ENCODE measurements around the gene VAMP4. TPM values are rescaled to one million over a fixed set of nuclear protein-coding genes. Genes with fewer than 3 reads are reported as not detected.

The VAMP4 gene
- total RNA-seq, 5 donors from 2014 or later (not counting 1 experiment from before 2014, with no cell fraction given), result 17.8 to 39.9 (median 33.9) TPM

DNA sequence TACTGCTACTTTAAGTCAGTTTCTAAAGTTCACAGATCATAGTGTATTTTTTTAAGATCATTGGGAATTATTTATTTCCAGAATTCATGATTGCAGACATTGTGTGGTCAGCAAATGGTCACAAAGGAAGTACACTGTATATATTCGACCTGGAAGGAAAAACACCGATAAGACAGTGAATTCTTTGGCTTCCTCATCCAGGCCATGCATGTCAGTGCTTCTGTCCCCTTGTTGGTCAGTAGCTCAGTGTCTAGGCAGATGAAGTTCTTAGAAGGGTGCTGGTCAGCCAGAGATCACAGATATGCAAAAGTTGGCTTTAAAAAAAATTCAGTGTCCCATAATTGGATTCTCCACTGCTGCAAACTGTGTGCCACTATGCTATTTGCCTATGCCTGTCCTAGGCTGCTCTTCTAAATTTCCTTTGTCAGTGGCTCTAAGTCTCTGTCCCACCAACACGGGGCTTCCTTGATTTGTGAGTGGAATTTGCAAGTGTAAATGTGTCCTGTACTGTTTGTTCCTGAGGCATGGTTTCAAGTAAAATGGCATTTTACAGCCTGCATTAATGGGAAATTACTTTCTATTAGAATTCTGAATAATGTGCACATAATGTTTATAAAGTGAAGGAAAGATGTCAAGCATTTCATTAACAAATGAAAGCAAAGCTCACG lies 12.0 kb upstream of the VAMP4 start:
- ChIA-PET POLR2A (no interaction called here), CTCF (no interaction called here)
- H3K4me1 ChIP-seq (ENCODE audit: control insufficient read depth in 1 of 2, extremely low read depth in 1 of 2, insufficient read depth in 2 of 2, low read length in 2 of 2), result no peaks in the 10 kb centered on the region
- no peaks in the 10 kb centered on the region for H3K9me3 ChIP-seq
- Mint-ChIP-seq H3K36me3 (no peaks in the 10 kb centered on the region), H3K27ac (no peak overlapping the region), H3K4me3 (no peak overlapping the region), H3K4me1 (no peaks in the 10 kb centered on the region), H3K27me3 (peaks cover 4 to 5% of the 10 kb centered on the region in 2 donors), H3K9me3 (no peaks in the 10 kb centered on the region)
- DNase-seq (no peak), ATAC-seq (replicated peaks in 1 of 4) (no peak)
- WGBS (ENCODE audit: insufficient coverage), result 95% methylated on average over 3 of the region's 4 CpGs
- H3K4me3 ChIP-seq (ENCODE audit: control insufficient read depth in 1 of 2, extremely low read depth in 1 of 2, low read length in 1 of 2), result no peak overlapping the region
- peaks cover 0 to 4% of the 10 kb centered on the region in 2 experiments for H3K27me3 ChIP-seq (replicated peaks in 1 of 2; ENCODE audit: control insufficient read depth in 2 of 2, extremely low read depth in 1 of 2, insufficient read depth in 2 of 2, low read length in 1 of 2)
- no peak overlapping the region for H3K27ac ChIP-seq (ENCODE audit: low read length)
- H3K36me3 ChIP-seq (ENCODE audit: control insufficient read depth in 2 of 2, extremely low read depth in 1 of 2, insufficient read depth in 1 of 2, low read length in 1 of 2), result no peaks in the 10 kb centered on the region

DNA sequence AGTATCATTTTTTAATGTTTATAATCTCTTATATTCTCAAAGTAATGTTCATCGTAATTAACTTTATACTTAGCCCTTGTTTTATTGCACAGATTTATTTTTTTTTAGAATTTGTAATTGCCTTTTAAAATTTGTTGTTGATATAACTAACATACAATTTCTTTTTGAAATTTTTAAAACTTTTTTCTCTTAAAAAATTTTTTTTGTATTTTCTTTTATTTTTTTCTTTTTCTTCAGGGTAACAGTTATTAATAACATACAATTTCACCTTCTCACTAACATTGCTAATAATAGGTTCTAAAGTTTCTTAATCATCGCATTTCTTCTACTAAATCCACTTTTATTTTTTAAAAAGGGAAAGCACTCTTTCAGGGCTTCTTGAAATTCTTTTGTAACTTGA lies 11.3 kb upstream of the VAMP4 start:
- no peak overlapping the region for H3K27ac Mint-ChIP-seq

GRCh38 chr1:171751221-171751620 lies 9.4 kb upstream of the VAMP4 start:
- ChIA-PET CTCF (no interaction called here), POLR2A (no interaction called here)
- no peaks in the 10 kb centered on the region for H3K9me3 Mint-ChIP-seq

More for the DNA sequence above, 11.3 kb upstream of the VAMP4 start:
- H3K27me3 ChIP-seq (replicated peaks in 1 of 2; ENCODE audit: control insufficient read depth in 2 of 2, extremely low read depth in 1 of 2, insufficient read depth in 2 of 2, low read length in 1 of 2), result peaks cover 0 to 4% of the 10 kb centered on the region in 2 experiments
- DNase-seq, result no peak
- Mint-ChIP-seq H3K36me3 (no peaks in the 10 kb centered on the region), H3K4me1 (no peaks in the 10 kb centered on the region), H3K4me3 (no peak overlapping the region), H3K27me3 (peaks cover 4 to 5% of the 10 kb centered on the region in 2 donors), H3K9me3 (no peaks in the 10 kb centered on the region)
- WGBS (ENCODE audit: insufficient coverage), result no CpG with 5 or more reads among the region's 2 CpGs
- no peak for ATAC-seq (replicated peaks in 1 of 4)
- no peaks in the 10 kb centered on the region for H3K4me1 ChIP-seq (ENCODE audit: control insufficient read depth in 1 of 2, extremely low read depth in 1 of 2, insufficient read depth in 2 of 2, low read length in 2 of 2)
- no peak overlapping the region for H3K4me3 ChIP-seq (ENCODE audit: control insufficient read depth in 1 of 2, extremely low read depth in 1 of 2, low read length in 1 of 2)
- CTCF ChIA-PET, result no interaction called here
- POLR2A ChIA-PET, result no interaction called here
- no peaks in the 10 kb centered on the region for H3K9me3 ChIP-seq
- no peaks in the 10 kb centered on the region for H3K36me3 ChIP-seq (ENCODE audit: control insufficient read depth in 2 of 2, extremely low read depth in 1 of 2, insufficient read depth in 1 of 2, low read length in 1 of 2)
- no peak overlapping the region for H3K27ac ChIP-seq (ENCODE audit: low read length)

DNA sequence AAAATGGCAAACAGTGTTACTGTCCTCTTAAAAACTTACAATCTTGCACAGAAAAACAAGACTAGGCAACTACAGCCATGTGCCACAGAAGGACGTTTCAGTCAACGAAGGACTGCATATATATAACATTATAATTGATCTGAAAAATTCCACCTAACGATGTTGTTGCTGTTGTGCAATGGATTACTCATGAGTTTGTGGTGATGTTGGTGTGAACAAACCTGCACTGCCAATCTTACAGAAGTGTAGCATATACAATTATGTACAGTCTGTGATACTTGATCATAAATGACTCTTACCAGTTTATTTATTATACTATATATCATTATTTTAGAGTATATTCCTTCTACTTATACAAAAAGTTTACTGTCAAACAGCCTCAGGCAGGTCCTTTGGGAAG lies 6.8 kb upstream of the VAMP4 start:
- DNase-seq (no peak), ATAC-seq (replicated peaks in 1 of 4) (no peak)
- Histone ChIP-seq H3K4me3 (ENCODE audit: control insufficient read depth in 1 of 2, extremely low read depth in 1 of 2, low read length in 1 of 2) (no peak overlapping the region), H3K27me3 (replicated peaks in 1 of 2; ENCODE audit: control insufficient read depth in 2 of 2, extremely low read depth in 1 of 2, insufficient read depth in 2 of 2, low read length in 1 of 2) (peaks cover 0 to 4% of the 10 kb centered on the region in 2 experiments), H3K27ac (ENCODE audit: low read length) (no peak overlapping the region), H3K9me3 (no peaks in the 10 kb centered on the region), H3K4me1 (ENCODE audit: control insufficient read depth in 1 of 2, extremely low read depth in 1 of 2, insufficient read depth in 2 of 2, low read length in 2 of 2) (no peaks in the 10 kb centered on the region), H3K36me3 (ENCODE audit: control insufficient read depth in 2 of 2, extremely low read depth in 1 of 2, insufficient read depth in 1 of 2, low read length in 1 of 2) (no peaks in the 10 kb centered on the region)
- H3K36me3 Mint-ChIP-seq, result no peaks in the 10 kb centered on the region
- H3K4me1 Mint-ChIP-seq, result peaks cover 6 to 8% (median 7%) of the 10 kb centered on the region in 3 donors
- H3K9me3 Mint-ChIP-seq, result no peaks in the 10 kb centered on the region
- ChIA-PET CTCF (interaction anchor here (1.1 to 1.3 kb wide), 2 partner anchors 8 to 30 kb away, joined by 5 to 10 read pairs; no protein-coding TSS in a partner anchor), POLR2A (interaction anchor here in 1 of 2 donors (0.6 kb wide), 1 partner anchor 34 kb away, joined by 4 read pairs; no protein-coding TSS in a partner anchor)
- no peaks in the 10 kb centered on the region for H3K27me3 Mint-ChIP-seq
- H3K4me3 Mint-ChIP-seq, result no peak overlapping the region
- WGBS (ENCODE audit: insufficient coverage), result no CpG with 5 or more reads among the region's 3 CpGs
- H3K27ac Mint-ChIP-seq, result no peak overlapping the region

More at GRCh38 chr1:171751221-171751620, 9.4 kb upstream of the VAMP4 start:
- H3K4me1 Mint-ChIP-seq, result no peaks in the 10 kb centered on the region
- H3K4me3 Mint-ChIP-seq, result no peak overlapping the region
- no CpG with 5 or more reads among the region's 6 CpGs for WGBS (ENCODE audit: insufficient coverage)
- no peaks in the 10 kb centered on the region for H3K4me1 ChIP-seq (ENCODE audit: control insufficient read depth in 1 of 2, extremely low read depth in 1 of 2, insufficient read depth in 2 of 2, low read length in 2 of 2)
- no peak overlapping the region for H3K27ac Mint-ChIP-seq
- DNase-seq (no peak), ATAC-seq (replicated peaks in 1 of 4) (no peak)
- no peaks in the 10 kb centered on the region for H3K36me3 ChIP-seq (ENCODE audit: control insufficient read depth in 2 of 2, extremely low read depth in 1 of 2, insufficient read depth in 1 of 2, low read length in 1 of 2)
- peaks cover 4 to 5% of the 10 kb centered on the region in 2 donors for H3K27me3 Mint-ChIP-seq
- H3K9me3 ChIP-seq, result no peaks in the 10 kb centered on the region
- H3K27me3 ChIP-seq (replicated peaks in 1 of 2; ENCODE audit: control insufficient read depth in 2 of 2, extremely low read depth in 1 of 2, insufficient read depth in 2 of 2, low read length in 1 of 2), result peaks cover 0 to 4% of the 10 kb centered on the region in 2 experiments
- no peak overlapping the region for H3K4me3 ChIP-seq (ENCODE audit: control insufficient read depth in 1 of 2, extremely low read depth in 1 of 2, low read length in 1 of 2)
- no peak overlapping the region for H3K27ac ChIP-seq (ENCODE audit: low read length)
- H3K36me3 Mint-ChIP-seq, result no peaks in the 10 kb centered on the region

GRCh38 chr1:171744986-171745385 lies 3.1 kb upstream of the VAMP4 start:
- CTCF ChIA-PET, result no interaction called here
- Histone ChIP-seq H3K9me3 (no peaks in the 10 kb centered on the region), H3K36me3 (ENCODE audit: control insufficient read depth in 2 of 2, extremely low read depth in 1 of 2, insufficient read depth in 1 of 2, low read length in 1 of 2) (no peaks in the 10 kb centered on the region), H3K4me3 (ENCODE audit: control insufficient read depth in 1 of 2, extremely low read depth in 1 of 2, low read length in 1 of 2) (no peak overlapping the region), H3K27ac (ENCODE audit: low read length) (no peak overlapping the region), H3K4me1 (ENCODE audit: control insufficient read depth in 1 of 2, extremely low read depth in 1 of 2, insufficient read depth in 2 of 2, low read length in 2 of 2) (peaks cover 14 to 15% of the 10 kb centered on the region in 2 experiments), H3K27me3 (replicated peaks in 1 of 2; ENCODE audit: control insufficient read depth in 2 of 2, extremely low read depth in 1 of 2, insufficient read depth in 2 of 2, low read length in 1 of 2) (no peaks in the 10 kb centered on the region)
- H3K4me1 Mint-ChIP-seq, result peaks cover 36 to 41% (median 36%) of the 10 kb centered on the region in 3 donors
- no CpG with 5 or more reads among the region's 8 CpGs for WGBS (ENCODE audit: insufficient coverage)
- POLR2A ChIA-PET, result no interaction called here
- DNase-seq (no peak), ATAC-seq (replicated peaks in 1 of 4) (no peak)
- no peak overlapping the region for H3K4me3 Mint-ChIP-seq
- no peak overlapping the region for H3K27ac Mint-ChIP-seq
- H3K27me3 Mint-ChIP-seq, result no peaks in the 10 kb centered on the region
- H3K36me3 Mint-ChIP-seq, result no peaks in the 10 kb centered on the region
- no peaks in the 10 kb centered on the region for H3K9me3 Mint-ChIP-seq

DNA sequence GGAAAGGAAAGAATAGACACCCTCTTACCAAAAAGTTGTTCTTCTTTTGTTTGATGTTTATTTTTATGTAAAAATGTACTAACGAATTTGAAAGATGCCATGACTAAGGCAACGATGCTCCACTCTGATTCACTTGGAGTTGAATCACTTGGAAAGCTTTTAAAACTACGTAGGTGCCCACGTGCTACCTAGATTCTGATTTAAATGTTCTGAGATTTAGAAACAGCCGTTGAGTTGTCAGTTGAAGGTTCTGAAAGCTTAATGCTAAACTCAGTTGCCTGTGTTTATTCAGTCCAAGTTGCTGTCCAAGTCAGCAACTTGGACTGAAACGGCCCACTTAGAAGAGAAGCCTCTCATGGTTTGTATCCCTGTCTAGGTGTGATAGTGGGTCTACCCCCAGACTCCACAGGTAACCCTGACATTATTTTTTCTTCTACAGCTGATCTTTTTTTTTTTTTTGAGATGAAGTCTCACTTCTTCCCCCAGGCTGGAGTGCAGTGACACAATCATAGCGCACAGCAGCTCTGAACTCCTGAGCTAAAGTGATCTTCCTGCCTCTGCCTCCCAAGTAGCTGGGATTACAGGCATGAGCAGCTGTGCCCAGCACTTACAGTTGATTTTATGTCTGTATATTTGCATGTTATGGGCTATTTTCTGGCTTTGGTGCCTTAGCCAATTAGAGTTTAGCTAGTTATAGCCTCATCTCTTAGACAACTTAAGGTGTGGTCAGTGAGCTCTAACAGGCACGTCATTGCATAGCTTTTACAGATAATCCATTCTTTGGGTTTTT lies 1.4 kb upstream of the VAMP4 start:
- CTCF ChIA-PET, result interaction anchor here (0.6 to 2.1 kb wide), 11 partner anchors 27 to 1851 kb away, joined by 3 to 9 read pairs (median 3); partner anchors contain the start of genes FMO4 (in 1 of the 2) and METTL13 (in 1 of the 2)
- H3K27ac ChIP-seq (ENCODE audit: low read length), result peak overlapping the region; percentile 99
- Mint-ChIP-seq H3K27ac (peak overlapping the region; percentile 100), H3K4me1 (peaks cover 53 to 58% (median 53%) of the 10 kb centered on the region in 3 donors), H3K36me3 (peaks cover under 1% of the 10 kb centered on the region), H3K4me3 (peak overlapping the region; percentile 95 to 100 (median 99)), H3K9me3 (no peaks in the 10 kb centered on the region), H3K27me3 (no peaks in the 10 kb centered on the region)
- peak in 2 of 35 experiments; percentile 1 to 31 for DNase-seq
- H3K27me3 ChIP-seq (replicated peaks in 1 of 2; ENCODE audit: control insufficient read depth in 2 of 2, extremely low read depth in 1 of 2, insufficient read depth in 2 of 2, low read length in 1 of 2), result no peaks in the 10 kb centered on the region
- H3K9me3 ChIP-seq, result no peaks in the 10 kb centered on the region
- H3K36me3 ChIP-seq (ENCODE audit: control insufficient read depth in 2 of 2, extremely low read depth in 1 of 2, insufficient read depth in 1 of 2, low read length in 1 of 2), result no peaks in the 10 kb centered on the region
- POLR2A ChIA-PET, result interaction anchor here (0.6 to 2.0 kb wide), 10 partner anchors 9 to 896 kb away, joined by 3 to 13 read pairs (median 4); partner anchors contain the start of genes METTL13 (in 1 of the 2) and PRRC2C (in 1 of the 2)
- peaks cover 15 to 21% of the 10 kb centered on the region in 2 experiments for H3K4me1 ChIP-seq (ENCODE audit: control insufficient read depth in 1 of 2, extremely low read depth in 1 of 2, insufficient read depth in 2 of 2, low read length in 2 of 2)
- ATAC-seq (replicated peaks in 1 of 4), result no peak
- 19% methylated on average over 5 of the region's 8 CpGs for WGBS (ENCODE audit: insufficient coverage)
- peak overlapping the region; percentile 80 to 95 for H3K4me3 ChIP-seq (ENCODE audit: control insufficient read depth in 1 of 2, extremely low read depth in 1 of 2, low read length in 1 of 2)

Data from T-cell (primary cell).